ENCODE results near the gene CAMSAP3.
A peak's percentile ranks its signal among the peaks of the same experiment; 100 is the strongest.
"Not testable (repeated sequence)": the region's sequence is repeated elsewhere in the genome, so short reads cannot be mapped to it uniquely, and the experiment has no call there.

CAMSAP3 gene

GRCh38 chr19:7595466-7596133, at the start of gene CAMSAP3:
CAMSAP3 (plus strand) TSS chr19:7595863; CDS start chr19:7596003, 140 bp downstream.
- DNase-seq = no peak

GRCh38 chr19:7545904-7546303, 49.8 kb upstream of the CAMSAP3 start:
- no peak for DNase-seq

GRCh38 chr19:7547159-7547558, 48.5 kb upstream of the CAMSAP3 start:
- DNase-seq = no peak

- DNase-seq = no peak
Observed at GRCh38 chr19:7549429-7550148, 46.1 kb upstream of the CAMSAP3 start.

DNA sequence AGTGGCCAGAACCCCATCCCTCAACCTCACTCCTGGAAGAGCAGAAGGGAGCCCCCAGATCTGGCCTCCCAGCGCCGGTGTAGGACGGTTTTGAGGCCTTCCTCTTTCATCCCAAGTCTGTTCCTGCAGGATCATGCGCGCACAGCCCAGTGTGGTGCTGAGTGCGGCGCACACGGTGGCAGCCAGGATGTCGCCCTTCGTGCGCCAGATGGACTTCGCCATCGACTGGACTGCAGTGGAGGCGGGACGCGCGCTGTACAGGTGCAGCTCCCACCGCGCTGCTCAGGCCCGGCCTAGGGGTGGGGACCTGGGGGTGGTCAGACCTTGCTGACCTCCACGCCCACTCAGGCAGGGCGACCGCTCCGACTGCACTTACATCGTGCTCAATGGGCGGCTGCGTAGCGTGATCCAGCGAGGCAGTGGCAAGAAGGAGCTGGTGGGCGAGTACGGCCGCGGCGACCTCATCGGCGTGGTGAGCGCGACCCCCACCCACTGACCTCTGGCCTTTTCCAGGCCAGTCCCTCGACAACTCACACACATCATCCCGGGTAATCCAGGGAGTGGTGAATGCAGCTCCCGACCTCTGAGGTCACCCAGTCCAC, 45.4 kb upstream of the CAMSAP3 start:
- no peak for DNase-seq

DNA sequence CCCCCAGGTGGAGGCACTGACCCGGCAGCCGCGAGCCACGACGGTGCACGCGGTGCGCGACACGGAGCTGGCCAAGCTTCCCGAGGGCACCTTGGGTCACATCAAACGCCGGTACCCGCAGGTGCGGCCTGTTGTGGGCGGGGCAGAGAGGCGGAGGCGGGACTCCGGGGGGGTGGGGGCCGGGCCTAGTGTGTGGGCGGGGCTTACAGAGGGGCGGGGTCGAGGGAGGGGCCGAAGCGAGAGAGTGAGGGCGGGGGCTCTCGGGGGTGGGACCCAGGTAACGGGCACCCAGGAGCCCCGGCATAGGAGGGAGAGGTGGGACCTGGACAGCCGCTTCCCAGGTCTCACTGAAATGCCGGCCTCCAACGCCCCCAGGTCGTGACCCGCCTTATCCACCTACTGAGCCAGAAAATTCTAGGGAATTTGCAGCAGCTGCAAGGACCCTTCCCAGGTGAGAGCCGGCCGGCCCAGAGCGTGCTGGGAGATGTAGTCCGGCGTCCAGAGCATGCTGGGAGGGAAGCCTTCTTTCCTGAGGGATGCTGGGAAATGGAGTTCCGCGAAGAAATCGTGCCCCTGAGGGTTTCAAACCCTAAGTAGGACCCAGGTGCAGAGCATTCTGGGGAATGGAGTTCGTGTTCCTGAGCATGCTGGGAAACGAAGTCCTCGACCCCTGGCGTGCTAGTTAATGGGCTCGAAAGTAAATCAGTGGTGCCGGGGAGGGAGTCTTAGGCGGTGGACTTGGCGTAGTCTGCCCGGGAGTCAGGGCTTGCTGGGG, 44.5 kb upstream of the CAMSAP3 start:
- peak; percentile 10 for DNase-seq

GRCh38 chr19:7552781-7553180, 42.9 kb upstream of the CAMSAP3 start:
- no peak for DNase-seq

DNA sequence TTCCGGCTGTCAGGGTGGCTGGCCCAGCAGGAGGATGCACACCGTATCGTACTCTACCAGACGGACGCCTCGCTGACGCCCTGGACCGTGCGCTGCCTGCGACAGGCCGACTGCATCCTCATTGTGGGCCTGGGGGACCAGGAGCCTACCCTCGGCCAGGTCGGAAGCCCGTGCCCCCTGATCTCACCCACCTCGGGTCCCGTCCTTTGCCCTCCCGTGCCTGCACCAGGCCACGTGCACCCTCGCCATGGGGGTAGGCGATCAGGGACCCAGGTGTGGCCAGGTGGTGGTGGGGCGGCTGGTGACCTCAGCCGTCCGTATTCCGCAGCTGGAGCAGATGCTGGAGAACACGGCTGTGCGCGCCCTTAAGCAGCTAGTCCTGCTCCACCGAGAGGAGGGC, 41.1 kb upstream of the CAMSAP3 start:
- no peak for DNase-seq

GRCh38 chr19:7554990-7555864, 40.4 kb upstream of the CAMSAP3 start:
- DNase-seq = no peak

GRCh38 chr19:7556696-7557315, 38.9 kb upstream of the CAMSAP3 start:
- no peak for DNase-seq

DNA sequence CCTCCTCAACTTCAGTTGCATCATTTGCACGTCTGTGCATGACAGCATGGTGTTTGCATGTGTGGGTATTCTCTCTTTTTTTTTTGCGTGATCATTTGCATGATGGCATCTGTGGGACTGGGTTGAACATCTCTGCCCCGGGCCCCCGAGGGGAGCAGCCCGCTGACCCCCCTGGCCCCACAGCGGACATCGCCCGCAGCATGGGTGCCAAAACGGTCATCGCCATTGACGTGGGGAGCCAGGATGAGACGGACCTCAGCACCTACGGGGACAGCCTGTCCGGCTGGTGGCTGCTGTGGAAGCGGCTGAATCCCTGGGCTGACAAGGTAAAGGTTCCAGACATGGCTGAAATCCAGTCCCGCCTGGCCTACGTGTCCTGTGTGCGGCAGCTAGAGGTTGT, 37.0 kb upstream of the CAMSAP3 start:
- no peak for DNase-seq

- no peak for DNase-seq
Observed at GRCh38 chr19:7559102-7559501, 36.6 kb upstream of the CAMSAP3 start.

- no peak for DNase-seq
Observed at GRCh38 chr19:7560255-7560654, 35.4 kb upstream of the CAMSAP3 start.

GRCh38 chr19:7561325-7561724, 34.3 kb upstream of the CAMSAP3 start:
- DNase-seq = no peak

DNA sequence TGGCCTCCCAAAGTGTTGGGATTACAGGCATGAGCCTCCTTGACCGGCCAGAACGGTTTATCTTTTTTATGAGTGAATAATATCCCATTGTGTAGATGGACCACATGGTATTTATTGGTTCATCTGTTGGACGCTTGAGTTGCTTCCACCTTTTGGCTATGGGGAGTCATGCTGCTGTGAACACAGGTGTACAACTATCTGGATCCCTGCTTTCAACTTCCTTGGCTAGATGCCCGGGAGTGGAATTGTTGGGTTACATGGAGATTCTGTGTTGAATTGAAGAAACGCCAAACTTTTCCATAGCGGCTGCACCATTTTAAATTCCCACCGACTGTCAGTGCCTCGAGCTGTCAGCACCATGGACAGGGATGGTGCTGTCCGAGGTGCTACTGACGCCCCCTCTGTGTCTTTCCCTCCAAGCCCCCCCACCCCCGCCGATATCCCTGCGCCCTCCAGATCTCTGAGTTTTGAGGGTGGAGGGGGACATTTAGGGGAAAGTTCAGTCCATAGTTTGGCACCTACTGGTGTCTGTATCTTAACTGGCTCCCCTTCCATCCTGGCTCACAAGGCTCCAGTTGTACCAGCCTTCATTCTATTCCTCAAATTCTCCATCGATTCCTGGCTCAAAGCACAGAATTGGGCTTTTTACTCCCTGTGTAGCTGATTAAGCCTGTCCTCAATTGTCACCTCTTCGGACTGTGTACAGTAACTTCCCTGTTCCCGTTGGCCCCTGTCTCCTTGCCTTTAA, 32.8 kb upstream of the CAMSAP3 start:
- no peak for DNase-seq

GRCh38 chr19:7564866-7565265, 30.8 kb upstream of the CAMSAP3 start:
- no peak for DNase-seq

- no peak for DNase-seq
Observed at GRCh38 chr19:7565332-7565731, 30.3 kb upstream of the CAMSAP3 start.

DNA sequence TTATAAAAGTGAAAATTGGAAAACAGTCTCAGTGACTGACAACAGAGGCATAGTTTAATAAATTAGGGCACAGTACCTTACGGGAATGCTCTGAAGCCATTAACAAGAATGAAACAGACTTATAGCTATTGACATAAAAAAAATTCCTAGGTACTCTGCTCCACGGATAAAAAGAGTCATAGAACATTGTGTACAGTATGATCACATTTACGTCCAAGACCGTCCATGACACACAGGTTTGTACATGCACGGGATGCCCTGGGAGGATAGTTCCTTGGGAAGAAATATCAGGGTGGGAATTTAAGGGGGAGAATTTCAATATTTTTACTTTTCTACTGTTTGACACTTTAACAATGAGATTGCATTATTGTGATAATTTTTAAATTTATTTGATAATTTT, 24.9 kb upstream of the CAMSAP3 start:
- DNase-seq = no peak

DNA sequence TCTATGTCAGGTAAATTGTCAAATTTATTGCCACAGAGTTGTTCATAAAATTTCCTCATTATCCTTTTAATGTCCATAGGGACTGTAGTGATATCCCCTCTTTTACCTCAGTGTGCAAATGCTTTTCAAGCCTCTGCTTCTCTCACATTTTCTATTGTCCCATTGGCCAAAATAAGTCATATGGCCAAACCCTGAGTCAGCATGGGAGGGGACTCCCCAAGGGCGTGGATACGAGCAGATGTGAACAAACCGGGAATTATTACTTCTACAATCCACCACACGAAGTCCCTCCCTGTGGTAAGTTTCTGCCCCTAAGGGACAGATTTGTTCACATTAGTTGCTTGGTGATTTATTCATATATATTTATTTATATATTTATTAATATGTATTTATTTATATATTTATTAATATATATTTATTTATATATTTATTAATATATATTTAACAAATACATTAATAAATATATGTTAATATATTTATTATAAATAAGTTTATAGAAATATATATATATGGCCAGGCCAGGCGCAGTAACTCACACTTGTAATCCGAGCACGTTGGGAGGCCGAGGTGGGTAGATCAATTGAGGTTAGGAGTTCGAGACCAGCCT, 20.1 kb upstream of the CAMSAP3 start:
- no peak for DNase-seq

DNA sequence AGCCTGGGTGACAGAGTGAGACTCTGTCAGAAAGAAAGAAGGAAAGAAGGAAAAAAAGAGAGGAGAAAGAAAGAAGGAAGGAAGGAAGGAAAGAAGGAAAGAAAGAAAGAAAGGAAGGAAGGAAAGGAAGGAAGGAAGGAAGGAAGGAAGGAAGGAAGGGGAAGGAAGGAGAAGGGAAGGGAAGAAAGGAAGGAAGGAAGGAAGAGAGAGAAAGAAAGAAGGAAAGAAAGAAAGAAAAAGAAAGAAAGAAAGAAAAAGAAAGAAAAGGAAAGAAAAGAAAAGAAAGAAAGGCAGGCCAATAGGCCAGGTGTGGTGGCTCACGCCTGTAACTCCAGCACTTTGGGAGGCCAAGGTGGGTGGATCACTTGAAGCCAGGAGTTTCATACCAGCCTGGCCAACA, 18.2 kb upstream of the CAMSAP3 start:
- not testable (repeated sequence) for DNase-seq

DNA sequence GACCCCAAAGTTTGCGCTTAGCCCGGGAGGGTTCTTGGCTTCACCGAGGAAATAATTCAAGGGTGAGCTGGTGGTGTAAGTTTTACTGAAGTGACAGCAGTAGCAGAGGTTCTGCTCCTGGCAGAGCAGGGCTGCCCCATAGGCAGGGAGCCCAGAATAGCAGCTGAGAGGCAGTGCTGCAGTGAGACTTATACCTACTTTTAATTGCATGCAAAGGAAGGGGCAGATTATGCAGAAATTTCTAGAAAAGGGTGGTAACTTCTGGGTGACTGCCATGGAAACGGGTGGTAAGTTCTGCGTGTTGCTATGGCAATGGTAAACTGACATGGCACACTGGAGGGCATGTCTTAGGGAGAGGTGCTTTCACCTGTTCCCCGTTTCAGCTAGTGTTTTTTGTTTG, 17.5 kb upstream of the CAMSAP3 start:
- no peak for DNase-seq
